HCT116 (cell line): Measurements from ENCODE around the gene EML1. TPM values are rescaled to one million over a fixed set of nuclear protein-coding genes. Genes with fewer than 3 reads are reported as not detected.

ENCODE experiments used
- ATAC-seq: fragments of 200-7000 bp; cut with Tn5 transposase; 2 replicates; pipeline ENCODE4 v1.9.1; 2020; ENCODE audit warnings: mild to moderate bottlenecking, moderate library complexity
- BruUV-seq: library from RNA; stranded (reverse); fragments of 400-500 nt; replicated peaks from 2 replicates; lab custom pipeline; 2021; lab: Mats Ljungman, UMichigan
- CTCF ChIA-PET: fragments of 300-600 bp; sonication (Branson Sonifier 250); formaldehyde crosslinking; loops from one replicate; lab custom pipeline; 2021; ENCODE audit warnings: antibody characterized with exemption; lab: Charles Lee
- POLR2A ChIA-PET: fragments of 300-600, 350-600 bp; sonication (Branson Sonifier 250); formaldehyde crosslinking; loops from one replicate; lab custom pipeline; 2021; ENCODE audit warnings: antibody characterized with exemption; lab: Charles Lee
- RAD21 ChIA-PET, 2 experiments: fragments of 300-600 bp; sonication (Branson Sonifier 250); formaldehyde crosslinking; loops; one replicate each; lab custom pipeline; 2023; ENCODE audit warnings: low total read pairs in 2 of 2; ENCODE audit not compliant: uncharacterized antibody in 2 of 2, unreplicated experiment in 2 of 2, low non-redundant PET in 1 of 2; lab: Charles Lee
- DNase-seq: peaks from one replicate; pipeline ENCODE4 v3.0.0-alpha.2; 2010; ENCODE audit warnings: low read depth, low spot score
- H2AFZ ChIP-seq: fragments of 200-600 bp; shearing (Covaris generic), sonication (generic); 2 replicates; pipeline ENCODE4 v1.6.1; 2017; ENCODE audit warnings: low read depth, mixed run types, mixed read lengths, antibody characterized with exemption, low read length; ENCODE audit not compliant: poor library complexity, severe bottlenecking
- H3K27ac ChIP-seq: 2 replicates; pipeline ENCODE4 v1.5.1; 2012; ENCODE audit warnings: low read depth, low read length
- H3K27me3 ChIP-seq: fragments of 200-600 bp; sonication (generic); 2 replicates; pipeline ENCODE4 v1.6.1; 2016; ENCODE audit warnings: mixed run types, low read length, mixed read lengths; ENCODE audit not compliant: insufficient read depth
- H3K36me3 ChIP-seq, 2 experiments: fragments of 200-500 bp in 1 of 2; fragments of 200-600 bp in 1 of 2; sonication (Bioruptor generic) in 1 of 2; sonication (generic) in 1 of 2; 2 replicates each; pipeline versions ENCODE4 v1.5.1 to v1.6.1; 2014 to 2016; ENCODE audit warnings: low read length in 2 of 2, inconsistent platforms in 1 of 2, mixed read lengths in 1 of 2, mixed run types in 1 of 2; ENCODE audit not compliant: insufficient read depth in 2 of 2, control insufficient read depth in 1 of 2
- H3K4me1 ChIP-seq, 2 experiments: fragments of 200-600 bp in 1 of 2; sonication (generic) in 1 of 2; 2 replicates each; pipeline versions ENCODE4 v1.5.1 to v1.6.1; 2012 to 2017; ENCODE audit warnings: low read length in 2 of 2, inconsistent platforms in 1 of 2, mild to moderate bottlenecking in 1 of 2, mixed read lengths in 1 of 2, mixed run types in 1 of 2, moderate library complexity in 1 of 2; ENCODE audit not compliant: insufficient read depth in 2 of 2, control insufficient read depth in 1 of 2
- H3K4me2 ChIP-seq: fragments of 200-600 bp; sonication (generic); 2 replicates; pipeline ENCODE4 v1.6.1; 2017; ENCODE audit warnings: mixed run types, low read length, mixed read lengths
- H3K4me3 ChIP-seq, 2 experiments: fragments of 200-600 bp in 1 of 2; sonication (generic) in 1 of 2; replicated peaks in 1 of 2; 2 replicates each; pipeline ENCODE4 v1.5.1; 2011 to 2016; ENCODE audit warnings: low read length in 2 of 2, control low read depth in 1 of 2, low read depth in 1 of 2, mild to moderate bottlenecking in 1 of 2, mixed read lengths in 1 of 2, mixed run types in 1 of 2
- H3K79me2 ChIP-seq: fragments of 200-600 bp; sonication (generic); 2 replicates; pipeline ENCODE4 v1.6.1; 2017; ENCODE audit warnings: mild to moderate bottlenecking, mixed run types, low read length, moderate library complexity, mixed read lengths; ENCODE audit not compliant: insufficient read depth
- H3K9ac ChIP-seq: fragments of 200-600 bp; sonication (generic); 2 replicates; pipeline ENCODE4 v1.6.1; 2016; ENCODE audit warnings: low read length, mixed read lengths
- H3K9me2 ChIP-seq: fragments of 200-600 bp; sonication (generic), shearing (Covaris generic); 2 replicates; pipeline ENCODE4 v1.6.1; 2017; ENCODE audit warnings: mixed run types, mild to moderate bottlenecking, moderate library complexity; ENCODE audit not compliant: insufficient read depth
- H3K9me3 ChIP-seq, 2 experiments: fragments of 200-500 bp in 1 of 2; fragments of 200-600 bp in 1 of 2; sonication (Bioruptor generic) in 1 of 2; sonication (generic) in 1 of 2; 2 replicates each; pipeline ENCODE4 v1.6.1; 2014 to 2017; ENCODE audit warnings: low read length in 2 of 2, mixed read lengths in 2 of 2, inconsistent platforms in 1 of 2, low read depth in 1 of 2, mild to moderate bottlenecking in 1 of 2, mixed run types in 1 of 2, moderate library complexity in 1 of 2; ENCODE audit not compliant: control insufficient read depth in 1 of 2, insufficient read depth in 1 of 2
- H4K20me1 ChIP-seq: fragments of 200-600 bp; sonication (generic), shearing (Covaris generic); 2 replicates; pipeline ENCODE4 v1.6.1; 2017; ENCODE audit warnings: mixed run types, mild to moderate bottlenecking, moderate library complexity; ENCODE audit not compliant: insufficient read depth
- EZH2phosphoT487 ChIP-seq: fragments of 200-600 bp; IDR thresholded peaks from 2 replicates; pipeline ENCODE4 v1.6.1; 2018; ENCODE audit warnings: antibody characterized with exemption, borderline replicate concordance
- RAD21 ChIP-seq: IDR thresholded peaks from 2 replicates; pipeline ENCODE4 v1.6.1; 2012; ENCODE audit warnings: low read depth, mild to moderate bottlenecking
- SP1 ChIP-seq: IDR thresholded peaks from 2 replicates; pipeline ENCODE4 v1.6.1; 2012; ENCODE audit warnings: low read depth
- ZNF274 ChIP-seq: fragments of 200-500 bp; sonication (Bioruptor generic); IDR thresholded peaks from 2 replicates; pipeline ENCODE4 v1.6.1; 2014; ENCODE audit warnings: mild to moderate bottlenecking, low read depth, low read length, inconsistent platforms
- intact Hi-C: fragments of 100-400 bp; cut with micrococcal nuclease; formaldehyde crosslinking; loops from 2 replicates; pipeline ENCODE4 v1.10.0; 2022
- total RNA-seq: library from RNA; stranded (reverse); gene quantifications from one replicate; pipeline ENCODE4 v1.2.1, GENCODE V29; 2021; ENCODE audit not compliant: unreplicated experiment
- TF ChIP-seq, protein P1 (sequence below): IDR thresholded peaks from 2 replicates; pipeline ENCODE4 v1.6.1; 2011; ENCODE audit warnings: mild to moderate bottlenecking, low read length, moderate library complexity; ENCODE audit not compliant: insufficient replicate concordance; ENCODE audit errors: extremely low read depth
- TF ChIP-seq, protein P2 (sequence below): IDR thresholded peaks from 2 replicates; pipeline ENCODE4 v1.6.1; 2012

The EML1 gene
- total RNA-seq, 1 experiment from 2014 or later: 7.4 TPM

DNA sequence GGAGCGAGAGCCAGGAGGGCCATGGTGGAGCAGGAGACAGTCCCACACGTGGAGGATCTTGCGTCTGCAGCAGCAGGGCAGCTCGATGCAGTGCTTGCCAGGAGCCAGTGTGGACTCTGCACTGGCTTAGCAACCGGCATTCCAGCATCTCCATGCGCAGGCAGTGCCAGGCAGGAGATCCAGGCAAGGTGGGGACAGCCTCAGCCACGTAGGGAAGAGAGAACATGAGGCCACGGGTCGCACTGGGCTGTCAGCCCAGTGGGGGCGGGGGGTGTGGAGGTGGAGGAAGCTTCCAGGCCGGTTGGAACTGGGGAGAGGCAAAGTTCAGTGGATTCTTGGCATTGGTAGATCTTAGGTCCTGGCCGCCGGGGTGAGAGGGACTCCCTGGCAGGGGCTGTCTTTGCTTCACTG is 151.0 kb downstream of the EML1 start (continued):
- TF ChIP-seq RAD21 (no peak), SP1 (no peak), EZH2phosphoT487 (no peak)
- TF ChIP-seq, protein P1, sequence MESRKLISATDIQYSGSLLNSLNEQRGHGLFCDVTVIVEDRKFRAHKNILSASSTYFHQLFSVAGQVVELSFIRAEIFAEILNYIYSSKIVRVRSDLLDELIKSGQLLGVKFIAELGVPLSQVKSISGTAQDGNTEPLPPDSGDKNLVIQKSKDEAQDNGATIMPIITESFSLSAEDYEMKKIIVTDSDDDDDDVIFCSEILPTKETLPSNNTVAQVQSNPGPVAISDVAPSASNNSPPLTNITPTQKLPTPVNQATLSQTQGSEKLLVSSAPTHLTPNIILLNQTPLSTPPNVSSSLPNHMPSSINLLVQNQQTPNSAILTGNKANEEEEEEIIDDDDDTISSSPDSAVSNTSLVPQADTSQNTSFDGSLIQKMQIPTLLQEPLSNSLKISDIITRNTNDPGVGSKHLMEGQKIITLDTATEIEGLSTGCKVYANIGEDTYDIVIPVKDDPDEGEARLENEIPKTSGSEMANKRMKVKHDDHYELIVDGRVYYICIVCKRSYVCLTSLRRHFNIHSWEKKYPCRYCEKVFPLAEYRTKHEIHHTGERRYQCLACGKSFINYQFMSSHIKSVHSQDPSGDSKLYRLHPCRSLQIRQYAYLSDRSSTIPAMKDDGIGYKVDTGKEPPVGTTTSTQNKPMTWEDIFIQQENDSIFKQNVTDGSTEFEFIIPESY: no peak

GRCh38 chr14:99945732-99946651 is 152.8 kb downstream of the EML1 start:
- Histone ChIP-seq H4K20me1 (no peaks in the 10 kb centered on the region), H3K9me2 (no peaks in the 10 kb centered on the region), H3K27me3 (no peaks in the 10 kb centered on the region), H3K36me3 (no peaks in the 10 kb centered on the region), H2AFZ (no peak overlapping the region), H3K4me3 (no peak overlapping the region), H3K9ac (no peak overlapping the region)
- POLR2A ChIA-PET: no interaction called here
- BruUV-seq: no TSS peak
- TF ChIP-seq ZNF274: no peak
- TF ChIP-seq, protein P2, sequence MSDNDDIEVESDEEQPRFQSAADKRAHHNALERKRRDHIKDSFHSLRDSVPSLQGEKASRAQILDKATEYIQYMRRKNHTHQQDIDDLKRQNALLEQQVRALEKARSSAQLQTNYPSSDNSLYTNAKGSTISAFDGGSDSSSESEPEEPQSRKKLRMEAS: 0 out of 2 replicates have a peak, but pooled peaks have one; percentile 24
- TF ChIP-seq, all 23 proteins: peak for 1
- intact Hi-C loops: loop anchor here (10.0 kb wide), 1 partner anchor 421 kb away; no protein-coding TSS in a partner anchor
- no peak overlapping the region for H3K27ac ChIP-seq
- ATAC-seq (no peak), DNase-seq (no peak)
- no peaks in the 10 kb centered on the region for H3K79me2 ChIP-seq
- H3K9me3 ChIP-seq: no peaks in the 10 kb centered on the region
- RAD21 ChIA-PET: no interaction called here
- no peak overlapping the region for H3K4me2 ChIP-seq
- CTCF ChIA-PET: interaction anchor here (1.2 kb wide), 1 partner anchor 12 kb away, joined by 3 read pairs; no protein-coding TSS in a partner anchor
- peaks cover 4 to 13% of the 10 kb centered on the region in 2 experiments for H3K4me1 ChIP-seq
